ENCODE measurements around the gene ELOVL6.

Gene ELOVL6

DNA sequence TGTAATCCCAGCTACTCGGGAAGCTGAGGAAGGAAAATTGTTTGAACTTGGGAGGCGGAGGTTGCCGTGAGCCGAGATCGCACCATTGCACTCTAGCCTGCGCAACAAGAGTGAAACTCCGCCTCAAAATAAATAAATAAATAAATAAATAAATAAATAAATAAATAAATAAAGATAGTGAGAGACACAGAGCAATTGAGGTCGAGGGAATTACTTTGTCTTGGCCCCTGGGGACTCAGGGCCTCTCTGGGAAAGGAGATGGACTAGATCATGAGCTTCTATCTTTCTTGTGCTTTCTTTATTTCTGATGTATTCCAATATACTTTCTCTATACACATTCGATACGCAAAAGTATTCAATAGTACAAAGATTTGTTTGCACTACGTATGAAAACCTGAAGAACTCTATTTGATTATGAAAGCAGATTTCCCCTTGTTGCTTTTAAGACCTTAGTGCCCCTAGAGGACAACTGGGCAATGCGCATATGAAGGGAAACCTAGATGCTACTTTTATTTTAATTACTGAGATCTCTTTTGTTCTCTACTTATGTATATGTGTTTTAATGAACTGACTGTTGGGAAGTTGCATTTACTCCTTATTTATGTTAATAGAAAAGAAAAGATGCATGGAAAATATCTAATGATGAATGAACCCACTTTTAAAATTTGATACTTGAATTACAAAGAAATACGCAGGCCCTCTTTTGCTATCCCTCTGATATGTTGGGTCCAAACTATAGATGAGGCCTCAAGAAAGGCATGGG is 12.8 kb upstream of the ELOVL6 start:
- Mint-ChIP-seq H3K9me3 (no peaks in the 10 kb centered on the region), H3K36me3 (no peaks in the 10 kb centered on the region), H3K27me3 (no peaks in the 10 kb centered on the region), H3K4me3 (no peak overlapping the region), H3K27ac (no peak overlapping the region), H3K4me1 (peaks cover 2% of the 10 kb centered on the region)
- DNase-seq: peak; percentile 38
- CTCF ChIA-PET: interaction anchor here (0.8 to 1.8 kb wide), 5 partner anchors 74 to 202 kb away, joined by 3 to 11 read pairs (median 4); no protein-coding TSS in a partner anchor

DNA sequence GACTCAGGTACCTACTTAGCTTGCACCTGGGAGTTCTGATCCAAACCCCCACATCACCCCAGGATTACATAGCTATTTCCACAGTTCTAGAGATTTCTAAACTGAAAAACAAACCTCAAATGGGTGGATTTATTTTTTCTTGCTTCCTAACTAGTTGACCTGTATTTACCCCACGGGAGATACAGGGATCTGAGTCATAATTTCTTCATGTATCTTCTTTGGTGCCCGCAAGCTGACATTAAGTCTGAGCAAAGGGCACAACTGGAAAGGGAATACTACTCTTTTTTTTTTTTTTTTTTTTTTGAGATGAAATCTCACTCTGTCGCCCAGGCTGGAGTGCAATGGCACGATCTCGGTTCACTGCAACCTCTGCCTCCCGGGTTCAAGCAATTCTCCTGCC is 10.0 kb upstream of the ELOVL6 start:
- Mint-ChIP-seq H3K4me3 (no peak overlapping the region), H3K4me1 (peaks cover 2% of the 10 kb centered on the region), H3K36me3 (no peaks in the 10 kb centered on the region), H3K27ac (no peak overlapping the region), H3K9me3 (no peaks in the 10 kb centered on the region), H3K27me3 (peaks cover 5% of the 10 kb centered on the region)
- DNase-seq: no peak
- CTCF ChIA-PET: interaction anchor here (0.7 kb wide), 2 partner anchors 43 to 59 kb away, joined by 3 read pairs; no protein-coding TSS in a partner anchor

DNA sequence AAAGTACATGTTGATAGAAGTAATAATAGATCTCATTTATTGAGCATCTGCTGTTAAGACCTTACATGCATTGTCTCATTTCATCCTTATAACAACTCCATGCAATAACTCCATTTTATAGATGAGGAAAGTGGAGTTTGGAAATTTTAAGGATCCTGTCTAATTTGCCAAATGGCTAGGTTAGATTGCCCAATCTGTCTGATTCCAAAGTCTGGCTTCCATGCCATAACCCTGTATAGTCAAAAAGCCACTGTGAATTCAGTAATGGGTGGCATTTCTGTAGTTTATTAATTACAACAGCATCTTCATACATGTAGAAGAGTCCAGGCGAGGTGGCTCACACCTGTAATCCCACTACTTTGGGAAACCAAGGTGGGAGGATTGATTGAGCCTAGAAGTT is 8.8 kb upstream of the ELOVL6 start:
- Mint-ChIP-seq H3K4me1 (peaks cover 2% of the 10 kb centered on the region), H3K27ac (no peak overlapping the region), H3K36me3 (no peaks in the 10 kb centered on the region), H3K27me3 (peaks cover 12% of the 10 kb centered on the region), H3K4me3 (no peak overlapping the region), H3K9me3 (no peaks in the 10 kb centered on the region)
- CTCF ChIA-PET: no interaction called here
- no peak for DNase-seq

DNA sequence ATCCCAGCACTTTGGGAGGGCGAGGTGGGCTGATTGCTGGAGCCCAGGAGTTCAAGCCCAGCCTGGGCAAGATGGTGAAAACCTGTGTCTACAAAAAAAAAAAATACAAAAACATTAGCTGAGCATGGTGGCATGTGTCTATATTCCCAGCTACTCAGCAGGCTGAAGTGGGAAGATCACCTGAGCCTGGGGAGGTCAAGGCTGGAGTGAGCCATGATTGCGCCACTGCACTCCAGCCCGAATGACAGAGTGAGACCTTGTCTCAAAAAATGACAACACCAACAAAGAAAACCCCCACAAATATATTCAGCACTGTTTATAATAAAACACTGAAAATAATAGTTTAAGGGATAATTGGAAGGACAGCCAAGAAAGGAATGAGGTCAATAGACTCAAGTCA is 3.6 kb upstream of the ELOVL6 start:
- Mint-ChIP-seq H3K27ac (no peak overlapping the region), H3K36me3 (peaks cover 5% of the 10 kb centered on the region), H3K4me3 (no peak overlapping the region), H3K9me3 (no peaks in the 10 kb centered on the region), H3K4me1 (peaks cover 9% of the 10 kb centered on the region), H3K27me3 (peaks cover 40% of the 10 kb centered on the region)
- DNase-seq: no peak
- CTCF ChIA-PET: interaction anchor here (1.0 to 1.4 kb wide), 2 partner anchors 146 to 153 kb away, joined by 4 read pairs; no protein-coding TSS in a partner anchor

DNA sequence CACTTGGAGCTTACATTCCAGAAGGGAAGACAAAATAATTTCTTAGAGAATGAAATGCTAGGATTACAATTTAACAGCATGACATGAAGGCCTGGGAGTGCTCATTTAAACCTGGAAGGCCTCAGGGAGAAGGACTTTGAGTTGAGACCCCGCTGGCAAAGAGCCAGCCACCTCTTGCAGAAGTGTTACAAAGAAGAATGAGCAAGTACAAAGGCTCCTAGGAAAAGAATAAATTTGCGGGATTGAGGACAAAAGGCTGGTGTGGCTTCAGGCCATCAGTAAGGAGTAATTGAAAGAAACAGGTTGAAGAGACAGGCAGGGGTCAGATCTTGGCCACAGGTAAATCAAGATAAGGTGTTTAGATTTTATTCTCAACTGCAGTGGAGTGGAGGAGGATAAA is 3.1 kb upstream of the ELOVL6 start:
- H3K4me1 Mint-ChIP-seq: peaks cover 9% of the 10 kb centered on the region
- H3K27ac Mint-ChIP-seq: no peak overlapping the region
- CTCF ChIA-PET: interaction anchor here (1.0 to 1.4 kb wide), 2 partner anchors 146 to 152 kb away, joined by 4 read pairs; no protein-coding TSS in a partner anchor
- peaks cover 40% of the 10 kb centered on the region for H3K27me3 Mint-ChIP-seq
- no peak for DNase-seq
- no peaks in the 10 kb centered on the region for H3K9me3 Mint-ChIP-seq
- H3K36me3 Mint-ChIP-seq: peaks cover 5% of the 10 kb centered on the region
- no peak overlapping the region for H3K4me3 Mint-ChIP-seq

DNA sequence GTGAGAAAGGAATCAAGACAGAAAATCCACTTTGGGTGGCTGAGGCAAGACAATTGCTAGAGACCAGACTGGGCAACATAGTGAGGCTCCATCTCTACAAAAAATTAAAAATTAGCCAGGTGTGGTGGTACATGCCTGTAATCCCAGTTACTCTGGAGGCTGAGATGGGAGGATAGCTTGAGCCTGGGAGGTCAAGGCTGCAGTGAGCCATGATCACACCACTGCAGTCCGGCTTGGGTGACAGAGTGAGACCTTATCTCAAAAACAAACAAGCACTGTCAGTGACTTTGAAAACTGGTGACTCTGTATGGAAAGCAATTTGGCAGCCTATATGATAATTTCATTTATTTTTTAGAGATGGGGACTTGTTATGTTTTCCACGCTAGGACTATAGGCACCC is 2.3 kb upstream of the ELOVL6 start:
- Mint-ChIP-seq H3K36me3 (peaks cover 9% of the 10 kb centered on the region), H3K4me3 (no peak overlapping the region), H3K27me3 (peaks cover 40% of the 10 kb centered on the region), H3K27ac (no peak overlapping the region), H3K9me3 (no peaks in the 10 kb centered on the region), H3K4me1 (peaks cover 13% of the 10 kb centered on the region)
- CTCF ChIA-PET: interaction anchor here (1.4 kb wide), 1 partner anchor 151 kb away, joined by 4 read pairs; no protein-coding TSS in a partner anchor
- no peak for DNase-seq

DNA sequence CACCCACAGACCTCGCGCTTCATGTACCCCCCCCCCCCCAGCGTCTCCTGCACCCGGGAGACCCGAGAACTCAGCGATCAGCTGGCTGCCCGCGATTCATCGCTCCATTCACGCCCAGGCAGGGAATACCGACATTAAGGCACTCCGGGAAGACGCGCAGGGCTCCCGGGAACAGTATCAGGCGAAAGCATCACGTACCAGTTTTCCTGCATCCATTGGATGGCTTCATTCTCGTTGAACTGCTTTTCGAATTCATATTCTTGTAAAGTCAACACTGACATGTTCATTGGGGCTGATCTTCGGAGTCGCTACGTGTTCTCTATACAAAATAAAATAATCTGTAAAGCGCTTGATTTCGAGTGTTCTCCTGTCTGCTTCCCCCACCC is 373 bp downstream of the ELOVL6 start:
- Mint-ChIP-seq H3K36me3 (peaks cover 9% of the 10 kb centered on the region), H3K4me1 (peaks cover 39% of the 10 kb centered on the region), H3K27me3 (peaks cover 35% of the 10 kb centered on the region), H3K27ac (peak overlapping the region; percentile 91), H3K4me3 (peak overlapping the region; percentile 92), H3K9me3 (no peaks in the 10 kb centered on the region)
- CTCF ChIA-PET: interaction anchor here (0.9 to 1.0 kb wide), 2 partner anchors 148 to 192 kb away, joined by 3 to 7 read pairs; no protein-coding TSS in a partner anchor
- no peak for DNase-seq

DNA sequence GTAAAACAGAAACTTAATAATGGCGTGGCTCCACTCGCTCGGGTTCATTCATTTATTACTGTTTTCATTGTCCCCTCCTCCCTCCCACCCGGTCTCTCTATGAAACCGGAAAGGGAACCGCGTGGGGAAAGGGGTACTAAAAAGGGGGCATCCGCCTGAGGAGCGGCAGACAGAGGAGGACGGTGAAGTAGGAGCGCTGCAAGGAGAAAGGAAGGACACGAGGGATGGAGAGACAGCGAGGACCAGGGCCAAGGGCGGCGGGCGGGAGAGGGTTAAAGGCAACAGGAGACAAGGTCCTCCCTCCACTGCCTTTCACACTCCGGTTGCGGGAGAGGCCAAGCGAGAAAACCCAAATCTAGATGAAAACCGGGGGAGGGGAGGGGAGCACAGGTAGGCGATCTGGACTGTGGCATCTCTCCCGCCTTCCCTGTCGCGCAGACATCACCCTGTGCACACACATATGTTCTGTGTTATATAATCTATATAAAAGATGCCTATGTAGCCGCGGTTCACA is 829 bp downstream of the ELOVL6 start:
- H3K4me1 Mint-ChIP-seq: peaks cover 44% of the 10 kb centered on the region
- peaks cover 32% of the 10 kb centered on the region for H3K27me3 Mint-ChIP-seq
- no peaks in the 10 kb centered on the region for H3K9me3 Mint-ChIP-seq
- CTCF ChIA-PET: interaction anchor here (1.2 to 1.4 kb wide), 3 partner anchors 142 to 148 kb away, joined by 3 read pairs; no protein-coding TSS in a partner anchor
- peak overlapping the region; percentile 91 for H3K27ac Mint-ChIP-seq
- peak overlapping the region; percentile 92 for H3K4me3 Mint-ChIP-seq
- peaks cover 12% of the 10 kb centered on the region for H3K36me3 Mint-ChIP-seq
- peak; percentile 65 for DNase-seq

DNA sequence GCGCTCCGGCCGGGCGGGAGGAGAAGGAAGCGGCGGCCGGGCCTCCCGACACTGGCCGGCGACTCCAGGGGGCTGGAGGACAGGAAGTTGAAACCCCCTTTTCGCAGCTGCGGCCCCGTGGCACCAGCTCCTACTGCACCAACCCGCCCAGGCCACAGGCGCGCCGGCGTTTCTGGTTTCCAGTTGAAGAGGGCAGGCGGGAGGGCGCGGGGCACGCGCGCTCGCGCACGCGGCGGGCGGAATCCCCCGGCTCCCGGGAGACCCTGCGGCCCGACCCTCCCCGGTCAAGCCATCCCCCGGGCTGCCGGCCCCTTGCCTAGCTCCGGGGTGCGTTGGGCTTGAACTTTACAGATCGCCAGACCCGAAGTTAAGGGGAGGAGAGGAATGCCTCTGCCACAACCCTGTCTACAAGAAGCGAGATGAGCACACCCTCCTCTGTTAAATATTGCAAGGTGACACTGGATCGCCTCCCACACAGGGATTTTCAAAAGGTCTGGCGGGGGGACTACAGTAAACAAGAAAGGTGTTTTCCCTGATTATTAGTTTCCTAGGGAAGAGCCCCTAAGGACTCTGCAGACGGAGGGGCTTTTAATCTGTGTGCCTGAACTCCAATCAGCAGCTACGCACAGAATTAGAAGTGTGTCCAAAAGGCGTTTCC is 1.4 kb downstream of the ELOVL6 start:
- H3K4me1 Mint-ChIP-seq: peaks cover 47% of the 10 kb centered on the region
- CTCF ChIA-PET: interaction anchor here (1.2 to 1.4 kb wide), 3 partner anchors 141 to 148 kb away, joined by 3 read pairs; no protein-coding TSS in a partner anchor
- peak overlapping the region; percentile 92 for H3K4me3 Mint-ChIP-seq

DNA sequence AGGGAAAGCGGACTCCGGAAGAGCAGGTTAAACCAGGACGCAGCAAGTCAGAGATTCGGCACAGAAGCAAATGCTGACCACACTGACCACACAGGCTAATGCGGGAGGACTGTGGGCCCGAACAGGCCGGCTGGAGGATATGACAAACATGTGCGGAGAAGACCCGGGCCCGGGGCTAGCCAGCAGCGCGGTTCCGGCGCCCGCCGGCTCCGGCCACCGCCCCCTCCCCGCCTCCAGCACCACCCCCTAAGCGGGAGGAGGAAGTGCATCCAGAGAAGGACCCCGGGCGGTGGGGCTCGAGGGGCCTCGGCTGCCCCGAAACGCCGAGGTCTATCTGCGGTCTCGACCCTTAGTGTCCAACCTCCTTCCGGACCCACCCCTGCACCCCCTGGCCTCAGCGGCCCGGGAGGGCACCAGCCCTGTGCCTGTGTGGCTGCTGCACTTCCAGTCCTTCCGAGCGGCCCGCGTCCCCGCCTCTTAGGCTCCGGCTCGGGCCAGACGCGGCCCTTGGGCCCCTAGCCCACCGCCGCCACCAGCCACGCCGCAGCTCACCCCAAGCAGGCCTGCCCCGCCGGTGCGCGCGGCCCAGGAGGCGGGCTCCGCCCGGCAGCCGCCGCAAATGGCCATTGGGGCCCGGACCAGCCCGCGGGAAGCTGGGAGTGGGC is 2.1 kb downstream of the ELOVL6 start:
- Mint-ChIP-seq H3K36me3 (peaks cover 20% of the 10 kb centered on the region), H3K27me3 (peaks cover 24% of the 10 kb centered on the region), H3K9me3 (no peaks in the 10 kb centered on the region), H3K4me1 (peaks cover 47% of the 10 kb centered on the region), H3K4me3 (peak overlapping the region; percentile 95), H3K27ac (peak overlapping the region; percentile 96)
- peak; percentile 69 for DNase-seq
- CTCF ChIA-PET: interaction anchor here (1.2 to 1.4 kb wide), 3 partner anchors 141 to 147 kb away, joined by 3 read pairs; no protein-coding TSS in a partner anchor

More for the DNA sequence above, 1.4 kb downstream of the ELOVL6 start:
- Mint-ChIP-seq H3K27ac (peak overlapping the region; percentile 91), H3K9me3 (no peaks in the 10 kb centered on the region), H3K36me3 (peaks cover 17% of the 10 kb centered on the region), H3K27me3 (peaks cover 26% of the 10 kb centered on the region)
- peak; percentile 78 for DNase-seq

DNA sequence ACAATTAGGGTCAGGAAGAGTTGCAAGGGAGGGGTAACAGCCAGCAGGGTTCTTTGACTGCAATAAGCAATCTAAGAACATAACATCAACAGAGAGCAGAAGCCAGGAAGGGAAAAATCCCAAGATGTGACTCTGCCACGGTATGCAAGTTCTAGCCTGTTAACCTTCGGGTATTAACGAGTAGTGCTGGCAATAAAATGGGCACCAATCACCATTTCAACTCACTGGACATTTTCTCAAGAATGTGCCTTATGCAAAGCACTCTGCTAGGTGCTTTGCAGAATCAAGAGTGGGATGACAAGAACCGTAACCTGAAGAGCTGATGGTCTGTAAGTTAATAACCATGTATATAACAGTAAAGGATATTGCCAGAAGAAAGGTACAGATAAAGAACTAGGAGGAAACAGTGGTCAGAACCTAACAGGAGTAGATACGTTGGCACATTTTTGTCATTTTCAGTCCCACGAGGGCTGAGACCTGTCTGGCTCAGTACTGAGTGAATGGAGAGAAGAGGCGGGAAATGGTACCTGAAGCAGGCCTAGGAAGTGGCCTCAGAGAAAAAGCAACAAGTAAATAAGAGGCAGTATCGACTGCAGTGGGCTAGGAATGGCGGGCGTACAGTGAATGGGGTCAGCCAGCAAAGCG is 2.7 kb downstream of the ELOVL6 start:
- Mint-ChIP-seq H3K36me3 (peaks cover 23% of the 10 kb centered on the region), H3K27ac (peak overlapping the region; percentile 96)
- no peak for DNase-seq

DNA sequence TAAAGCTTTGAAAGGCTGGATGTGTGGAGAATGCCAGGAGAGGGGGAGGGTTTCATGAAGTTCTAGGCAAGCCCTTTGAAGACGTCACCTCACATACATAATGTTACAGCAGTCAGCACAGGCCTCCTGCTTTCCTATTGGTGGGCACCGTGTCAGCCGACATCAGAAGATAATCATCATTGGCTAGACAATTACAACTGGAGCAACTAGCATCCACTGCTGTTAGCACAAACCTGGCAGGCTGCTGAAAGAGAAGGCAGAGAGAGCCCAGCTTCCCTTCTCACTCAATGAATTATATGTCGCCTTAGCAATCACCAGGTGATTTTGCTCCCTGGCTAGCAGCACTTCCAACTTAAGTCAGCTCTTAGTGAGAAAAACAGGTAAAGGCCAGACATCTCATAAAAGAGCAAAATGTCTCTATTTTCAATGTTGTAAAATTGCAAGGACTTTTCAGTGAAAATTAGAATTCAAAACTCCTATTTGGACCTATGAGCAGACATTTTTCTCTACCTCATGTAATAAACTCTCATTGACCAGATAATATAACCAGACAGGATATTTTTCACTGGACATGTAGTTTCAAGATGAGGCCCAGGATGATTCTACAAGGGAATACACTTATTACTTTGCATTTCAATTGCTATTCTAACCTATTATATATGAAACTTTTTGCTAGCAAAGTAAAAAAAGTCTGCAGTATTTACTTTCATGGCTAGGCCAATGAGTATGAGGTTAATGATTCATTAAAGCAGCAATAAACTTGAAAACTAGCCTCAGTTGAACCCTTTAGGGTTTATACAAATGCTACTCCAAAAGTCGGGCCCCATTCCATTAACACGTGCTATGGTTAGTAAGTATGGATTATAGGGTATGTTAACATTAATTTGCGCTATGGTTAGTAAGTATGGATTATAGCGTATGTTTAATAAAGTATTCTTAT is 4.3 kb downstream of the ELOVL6 start:
- no peaks in the 10 kb centered on the region for H3K9me3 Mint-ChIP-seq
- peaks cover 23% of the 10 kb centered on the region for H3K36me3 Mint-ChIP-seq
- CTCF ChIA-PET: interaction anchor here (0.6 to 1.0 kb wide), 2 partner anchors 144 to 317 kb away, joined by 3 read pairs; no protein-coding TSS in a partner anchor
- H3K27me3 Mint-ChIP-seq: peaks cover 9% of the 10 kb centered on the region
- peak overlapping the region; percentile 40 for H3K4me3 Mint-ChIP-seq
- peaks cover 46% of the 10 kb centered on the region for H3K4me1 Mint-ChIP-seq
- H3K27ac Mint-ChIP-seq: peak overlapping the region; percentile 88
- peak; percentile 88 for DNase-seq

More for the DNA sequence above, 2.7 kb downstream of the ELOVL6 start:
- peaks cover 47% of the 10 kb centered on the region for H3K4me1 Mint-ChIP-seq
- peak overlapping the region; percentile 95 for H3K4me3 Mint-ChIP-seq
- H3K9me3 Mint-ChIP-seq: no peaks in the 10 kb centered on the region
- H3K27me3 Mint-ChIP-seq: peaks cover 19% of the 10 kb centered on the region
- CTCF ChIA-PET: no interaction called here

All from activated naive CD4-positive, alpha-beta T cell treated with anti-CD3 and anti-CD28 coated beads, Interleukin-2, amount 10 ng/mL, durations not matched to agents 7 days and 5 days (primary cell).